Natural killer cell (primary cell): ENCODE results near the gene AP3S1. TPM values are rescaled to one million over a fixed set of nuclear protein-coding genes. Genes with fewer than 3 reads are reported as not detected.

ENCODE experiments used
- ATAC-seq, 3 donors: fragments of 150-1000 bp in 2 of 3; fragments of 200-7000 bp in 1 of 3; cut with Tn5 transposase; 1 replicate in 1 of 3; 2 replicates in 2 of 3; pipeline ENCODE4 v1.10.0; 2021; ENCODE audit warnings: mild to moderate bottlenecking in 2 of 3, moderate library complexity in 2 of 3
- DNase-seq, 2 donors: peaks; one replicate each; pipeline versions ENCODE4 v3.0.0 to v3.0.0-alpha.2; 2013 to 2021; ENCODE audit warnings: mixed read lengths in 1 of 2
- H3K27ac ChIP-seq: one replicate; pipeline ENCODE4 v1.5.1; 2013; ENCODE audit warnings: mild to moderate bottlenecking, low read length
- H3K27me3 ChIP-seq: one replicate; pipeline ENCODE4 v1.6.1; 2013; ENCODE audit warnings: low read length; ENCODE audit not compliant: control insufficient read depth, insufficient read depth
- H3K36me3 ChIP-seq: one replicate; pipeline ENCODE4 v1.6.1; 2013; ENCODE audit warnings: low read length; ENCODE audit not compliant: control insufficient read depth, insufficient read depth
- H3K4me1 ChIP-seq: one replicate; pipeline ENCODE4 v1.6.1; 2013; ENCODE audit warnings: low read length; ENCODE audit not compliant: control insufficient read depth, insufficient read depth
- H3K4me3 ChIP-seq: one replicate; pipeline ENCODE4 v1.5.1; 2013; ENCODE audit warnings: low read length
- H3K9me3 ChIP-seq: one replicate; pipeline ENCODE4 v1.6.1; 2013; ENCODE audit warnings: low read length; ENCODE audit not compliant: control insufficient read depth, insufficient read depth
- H3K27ac Mint-ChIP-seq, 2 donors: one replicate each; pipeline ENCODE4 v1.8.0; 2022; ENCODE audit warnings: mild to moderate bottlenecking in 2 of 2, mixed read lengths in 2 of 2, moderate library complexity in 1 of 2
- H3K27me3 Mint-ChIP-seq, 2 donors: one replicate each; pipeline ENCODE4 v1.8.0; 2022; ENCODE audit warnings: low read depth in 2 of 2, mixed read lengths in 2 of 2
- H3K36me3 Mint-ChIP-seq: one replicate; pipeline ENCODE4 v1.8.0; 2022; ENCODE audit warnings: mixed read lengths
- H3K4me1 Mint-ChIP-seq, 2 donors: one replicate each; pipeline ENCODE4 v1.8.0; 2022; ENCODE audit warnings: mixed read lengths in 2 of 2
- H3K4me3 Mint-ChIP-seq: one replicate; pipeline ENCODE4 v1.8.0; 2022; ENCODE audit warnings: mild to moderate bottlenecking, moderate library complexity, mixed read lengths
- H3K9me3 Mint-ChIP-seq, 2 donors: one replicate each; pipeline ENCODE4 v1.8.0; 2022; ENCODE audit warnings: mixed read lengths in 2 of 2
- CTCF ChIP-seq: fragments of 200-600 bp; IDR thresholded peaks from one replicate; pipeline ENCODE4 v1.8.0; 2022; ENCODE audit warnings: antibody characterized with exemption
- WGBS: methylation state at CpG from one replicate; pipeline ENCODE4 v1.1.7; 2013; ENCODE audit warnings: missing lambda C conversion rate; ENCODE audit not compliant: insufficient coverage; 5-methylcytosine and 5-hydroxymethylcytosine counted together
- intact Hi-C: fragments of 100-400 bp; cut with micrococcal nuclease; formaldehyde crosslinking; loops from one replicate; pipeline ENCODE4 v1.14.2; 2022
- total RNA-seq, 4 donors: library from RNA; stranded (reverse); fragments of 120-200 nt in 1 of 4; gene quantifications; one replicate each; pipeline versions ENCODE4 v1.2.3 to v1.2.4, GENCODE V29; 2013 to 2022

The AP3S1 gene
- total RNA-seq, 3 donors from 2014 or later (not counting 1 experiment from before 2014, with no cell fraction given), result 35.5 to 57.9 (median 37.1) TPM

- ATAC-seq (no peak), DNase-seq (no peak)
- no peak overlapping the region for H3K4me3 Mint-ChIP-seq
- Histone ChIP-seq H3K4me3 (no peak overlapping the region), H3K4me1 (peaks cover 4% of the 10 kb centered on the region), H3K9me3 (no peaks in the 10 kb centered on the region), H3K27me3 (peaks cover 36% of the 10 kb centered on the region), H3K36me3 (no peaks in the 10 kb centered on the region), H3K27ac (no peak overlapping the region)
- peaks cover 0 to 10% of the 10 kb centered on the region in 2 donors for H3K4me1 Mint-ChIP-seq
- H3K27me3 Mint-ChIP-seq, result peaks cover 44 to 79% of the 10 kb centered on the region in 2 donors
- H3K27ac Mint-ChIP-seq, result no peak overlapping the region
- no peak for TF ChIP-seq CTCF
- H3K9me3 Mint-ChIP-seq, result no peaks in the 10 kb centered on the region
- no peaks in the 10 kb centered on the region for H3K36me3 Mint-ChIP-seq
- intact Hi-C loops, result no loop called here
These were observed 31.0 kb upstream of the AP3S1 start for GRCh38 chr5:115810761-115811160.

- H3K9me3 ChIP-seq, result no peaks in the 10 kb centered on the region
- H3K4me3 ChIP-seq, result no peak overlapping the region
- no peak overlapping the region for H3K4me3 Mint-ChIP-seq
- peaks cover 10% of the 10 kb centered on the region for H3K4me1 ChIP-seq
- H3K27me3 ChIP-seq, result peaks cover 37% of the 10 kb centered on the region
- peaks cover 46 to 79% of the 10 kb centered on the region in 2 donors for H3K27me3 Mint-ChIP-seq
- peaks cover 0 to 10% of the 10 kb centered on the region in 2 donors for H3K4me1 Mint-ChIP-seq
- no peaks in the 10 kb centered on the region for H3K36me3 Mint-ChIP-seq
- H3K9me3 Mint-ChIP-seq, result no peaks in the 10 kb centered on the region
- H3K27ac Mint-ChIP-seq, result no peak overlapping the region
- no peaks in the 10 kb centered on the region for H3K36me3 ChIP-seq
- DNase-seq (no peak), ATAC-seq (no peak)
- no peak for TF ChIP-seq CTCF
- no peak overlapping the region for H3K27ac ChIP-seq
- intact Hi-C loops, result no loop called here
These were observed 30.3 kb upstream of the AP3S1 start for GRCh38 chr5:115811406-115811805.

GRCh38 chr5:115812372-115812771 lies 29.4 kb upstream of the AP3S1 start:
- Histone ChIP-seq H3K4me1 (peaks cover 15% of the 10 kb centered on the region), H3K27ac (no peak overlapping the region), H3K36me3 (no peaks in the 10 kb centered on the region), H3K27me3 (peaks cover 44% of the 10 kb centered on the region), H3K9me3 (no peaks in the 10 kb centered on the region), H3K4me3 (no peak overlapping the region)
- ATAC-seq, result no peak
- Mint-ChIP-seq H3K9me3 (no peaks in the 10 kb centered on the region), H3K4me1 (peaks cover 0 to 10% of the 10 kb centered on the region in 2 donors), H3K27me3 (peaks cover 47 to 78% of the 10 kb centered on the region in 2 donors), H3K27ac (no peak overlapping the region), H3K36me3 (no peaks in the 10 kb centered on the region), H3K4me3 (no peak overlapping the region)
- DNase-seq, result no peak
- intact Hi-C loops, result no loop called here
- no peak for TF ChIP-seq CTCF
- 100% methylated on average over 1 of the region's 1 CpG for WGBS

- Mint-ChIP-seq H3K27ac (no peak overlapping the region), H3K4me1 (peaks cover 0 to 10% of the 10 kb centered on the region in 2 donors), H3K36me3 (no peaks in the 10 kb centered on the region), H3K4me3 (no peak overlapping the region), H3K9me3 (no peaks in the 10 kb centered on the region), H3K27me3 (peaks cover 51 to 87% of the 10 kb centered on the region in 2 donors)
- intact Hi-C loops, result no loop called here
- peaks cover 15% of the 10 kb centered on the region for H3K4me1 ChIP-seq
- DNase-seq (no peak), ATAC-seq (peak in 1 of 3 donors; percentile 22)
- H3K9me3 ChIP-seq, result no peaks in the 10 kb centered on the region
- H3K36me3 ChIP-seq, result no peaks in the 10 kb centered on the region
- 41% methylated on average over 5 of the region's 5 CpGs for WGBS
- H3K27ac ChIP-seq, result no peak overlapping the region
- H3K27me3 ChIP-seq, result peaks cover 44% of the 10 kb centered on the region
- no peak for TF ChIP-seq CTCF
- no peak overlapping the region for H3K4me3 ChIP-seq
These were observed 28.0 kb upstream of the AP3S1 start for GRCh38 chr5:115813719-115814118.
